AG04450 (cell line): ENCODE results near the gene ZBTB12. TPM values are rescaled to one million over a fixed set of nuclear protein-coding genes. Genes with fewer than 3 reads are reported as not detected.
"Not testable (repeated sequence)": the region's sequence is repeated elsewhere in the genome, so short reads cannot be mapped to it uniquely, and the experiment has no call there.

ENCODE experiments used
- CTCF ChIA-PET: fragments of 300-600, 350-600 bp; formaldehyde crosslinking; extraction: SDS; loops from one replicate; lab custom pipeline; 2022; ENCODE audit warnings: antibody characterized with exemption, inconsistent platforms; lab: Charles Lee
- POLR2A ChIA-PET: fragments of 350-600 bp; formaldehyde crosslinking; extraction: SDS; loops from one replicate; lab custom pipeline; 2021; ENCODE audit warnings: antibody characterized with exemption, inconsistent platforms; lab: Yijun Ruan, JAX
- DNase-seq: peaks from one replicate; pipeline ENCODE4 v3.0.0-alpha.2; 2011; ENCODE audit warnings: low read depth, low spot score
- H3K27ac ChIP-seq: one replicate; pipeline ENCODE4 v1.5.1; 2012; ENCODE audit warnings: low read depth, low read length, control low read depth
- H3K27me3 ChIP-seq: one replicate; pipeline ENCODE4 v1.6.0; 2012; ENCODE audit warnings: low read length; ENCODE audit not compliant: control insufficient read depth, insufficient read depth
- H3K4me3 ChIP-seq: 2 replicates; pipeline ENCODE4 v1.5.1; 2011; ENCODE audit warnings: mild to moderate bottlenecking, low read depth, low read length, control low read depth
- H3K9me3 ChIP-seq: 2 replicates; pipeline ENCODE4 v1.5.1; 2012; ENCODE audit warnings: low read length; ENCODE audit not compliant: control insufficient read depth, insufficient read depth
- CTCF ChIP-seq: IDR thresholded peaks from 2 replicates; pipeline ENCODE4 v1.5.1; 2011; ENCODE audit warnings: low read depth, low read length, control low read depth, inconsistent platforms
- polyA plus RNA-seq: library from polyadenylated mRNA; depleted of rRNA; stranded (reverse); fragments of >200 nt; gene quantifications from 2 replicates; pipeline ENCODE4 v1.2.3, GENCODE V29; 2011

The ZBTB12 gene
- polyA plus RNA-seq, 1 experiment, result 2.4 TPM

GRCh38 chr6:31908791-31909190 lies 6.9 kb upstream of the ZBTB12 start:
- CTCF ChIA-PET, result interaction anchor here (0.6 to 3.3 kb wide), 2 partner anchors 44 to 348 kb away, joined by 3 to 15 read pairs; no protein-coding TSS in a partner anchor
- Histone ChIP-seq H3K4me3 (no peak overlapping the region), H3K27ac (peak overlapping the region; percentile 65), H3K9me3 (no peaks in the 10 kb centered on the region), H3K27me3 (no peaks in the 10 kb centered on the region)
- POLR2A ChIA-PET, result interaction anchor here (0.6 to 1.1 kb wide), 3 partner anchors 63 to 1063 kb away, joined by 3 to 11 read pairs (median 4); partner anchors contain the start of gene DXO
- no peak for TF ChIP-seq CTCF
- peak; percentile 76 for DNase-seq

- H3K27ac ChIP-seq, result peak overlapping the region; percentile 65
- not testable (repeated sequence) for DNase-seq, H3K9me3 ChIP-seq, H3K27me3 ChIP-seq, H3K4me3 ChIP-seq
- ChIA-PET CTCF (interaction anchor here (3.3 kb wide), 1 partner anchor 44 kb away, joined by 15 read pairs; no protein-coding TSS in a partner anchor), POLR2A (interaction anchor here (1.1 to 1.2 kb wide), 2 partner anchors 63 to 1064 kb away, joined by 4 to 11 read pairs; partner anchors contain the start of gene DXO)
Measured at GRCh38 chr6:31908255-31908654, 6.4 kb upstream of the ZBTB12 start.

GRCh38 chr6:31907158-31907813 lies 5.4 kb upstream of the ZBTB12 start:
- no peaks in the 10 kb centered on the region for H3K27me3 ChIP-seq
- TF ChIP-seq CTCF, result no peak
- H3K9me3 ChIP-seq, result no peaks in the 10 kb centered on the region
- ChIA-PET CTCF (interaction anchor here (0.6 to 3.3 kb wide), 2 partner anchors 45 to 347 kb away, joined by 3 to 15 read pairs; no protein-coding TSS in a partner anchor), POLR2A (interaction anchor here (0.6 to 1.2 kb wide), 6 partner anchors 38 to 1065 kb away, joined by 3 to 11 read pairs (median 4); partner anchors contain the start of genes CFB, DXO and NEU1)
- peak; percentile 72 for DNase-seq
- no peak overlapping the region for H3K4me3 ChIP-seq
- peak overlapping the region; percentile 39 for H3K27ac ChIP-seq

GRCh38 chr6:31906727-31907126 lies 4.8 kb upstream of the ZBTB12 start:
- not testable (repeated sequence) for H3K9me3 ChIP-seq, H3K27me3 ChIP-seq, H3K4me3 ChIP-seq, H3K27ac ChIP-seq, DNase-seq
- ChIA-PET CTCF (interaction anchor here (0.6 to 5.1 kb wide), 3 partner anchors 45 to 347 kb away, joined by 3 to 29 read pairs (median 15); no protein-coding TSS in a partner anchor), POLR2A (interaction anchor here (0.6 to 1.1 kb wide), 4 partner anchors 39 to 112 kb away, joined by 3 to 7 read pairs (median 3); partner anchors contain the start of genes CFB and NEU1)

GRCh38 chr6:31906122-31906521 lies 4.2 kb upstream of the ZBTB12 start:
- ChIA-PET POLR2A (no interaction called here), CTCF (interaction anchor here (5.1 kb wide), 1 partner anchor 46 kb away, joined by 29 read pairs; no protein-coding TSS in a partner anchor)

More at GRCh38 chr6:31906122-31906521, 4.2 kb upstream of the ZBTB12 start:
- Histone ChIP-seq H3K4me3 (no peak overlapping the region), H3K27ac (no peak overlapping the region), H3K27me3 (no peaks in the 10 kb centered on the region), H3K9me3 (no peaks in the 10 kb centered on the region)
- no peak for DNase-seq
- TF ChIP-seq CTCF, result no peak
